GM19023 (cell line): ENCODE data around the gene ANO8.
"Not testable (repeated sequence)": the region's sequence is repeated elsewhere in the genome, so short reads cannot be mapped to it uniquely, and the experiment has no call there.

Experiments used
- ATAC-seq: cut with Tn5 transposase; IDR thresholded peaks from one replicate; pipeline ENCODE4 v1.9.1; 2021; ENCODE audit warnings: mild to moderate bottlenecking, moderate library complexity; ENCODE audit not compliant: unreplicated experiment

ANO8 gene

GRCh38 chr19:17334414-17335409 lies at the start of gene ANO8:
TSS of gene ANO8 (minus strand) at chr19:17334855. CDS start at chr19:17334670, 185 bp downstream.
- ATAC-seq, result peak; percentile 37

- ATAC-seq, result no peak
Measured at GRCh38 chr19:17380426-17381138, 45.9 kb upstream of the ANO8 start.

- no peak for ATAC-seq
Measured at GRCh38 chr19:17379221-17379631, 44.6 kb upstream of the ANO8 start.

- ATAC-seq, result no peak
Measured at GRCh38 chr19:17378271-17378670, 43.6 kb upstream of the ANO8 start.

GRCh38 chr19:17376935-17377600 lies 42.4 kb upstream of the ANO8 start, which contains the start of gene PLVAP:
TSS of gene PLVAP (minus strand) at chr19:17377342. CDS start at chr19:17377288, 54 bp downstream.
- no peak for ATAC-seq

GRCh38 chr19:17370026-17370587 lies 35.5 kb upstream of the ANO8 start:
- ATAC-seq, result peak; percentile 72

GRCh38 chr19:17365361-17365760 lies 30.7 kb upstream of the ANO8 start:
- no peak for ATAC-seq

- ATAC-seq, result not testable (repeated sequence)
Measured at GRCh38 chr19:17363852-17364605, 29.4 kb upstream of the ANO8 start.

GRCh38 chr19:17359905-17360800 lies 25.5 kb upstream of the ANO8 start:
- no peak for ATAC-seq

GRCh38 chr19:17358395-17358794 lies 23.7 kb upstream of the ANO8 start:
- no peak for ATAC-seq

- ATAC-seq, result no peak
Measured at GRCh38 chr19:17357724-17358123, 23.1 kb upstream of the ANO8 start.

- no peak for ATAC-seq
Measured at GRCh38 chr19:17357078-17357666, 22.5 kb upstream of the ANO8 start.

- no peak for ATAC-seq
Measured at GRCh38 chr19:17353386-17353785, 18.7 kb upstream of the ANO8 start.

- no peak for ATAC-seq
Measured at GRCh38 chr19:17352608-17353280, 18.1 kb upstream of the ANO8 start.

GRCh38 chr19:17351815-17352435 lies 17.3 kb upstream of the ANO8 start:
- no peak for ATAC-seq

GRCh38 chr19:17348700-17349099 lies 14.0 kb upstream of the ANO8 start:
- no peak for ATAC-seq

- no peak for ATAC-seq
Measured at GRCh38 chr19:17347877-17348276, 13.2 kb upstream of the ANO8 start.

GRCh38 chr19:17347361-17347760 lies 12.7 kb upstream of the ANO8 start:
- ATAC-seq, result no peak
